ENCODE data around the gene TRABD2B. TPM values are rescaled to one million over a fixed set of nuclear protein-coding genes. Genes with fewer than 3 reads are reported as not detected.

The TRABD2B gene
- total and polyA plus RNA-seq, 2 experiments from 2014 or later: 1.6 to 2.0 TPM

DNA sequence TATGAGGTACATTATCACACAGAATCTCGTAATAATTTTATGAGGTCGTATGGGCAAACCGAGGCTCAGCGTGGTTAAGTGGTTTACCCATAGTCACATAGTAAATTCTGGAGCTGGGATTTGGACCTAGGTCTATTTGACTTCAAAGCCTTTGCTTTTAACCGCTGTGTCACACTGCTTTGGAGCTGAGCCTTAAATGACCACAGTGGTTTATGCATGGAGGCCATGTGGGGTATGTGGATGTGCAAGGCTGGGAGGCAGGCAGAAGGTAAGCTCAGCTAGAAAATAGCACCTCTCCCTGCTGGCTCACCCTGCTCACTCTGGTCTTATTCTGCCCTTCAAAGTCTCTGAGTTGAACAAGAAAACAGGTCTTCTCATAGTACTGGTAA is 269.5 kb downstream of the TRABD2B start:
- DNase-seq (ENCODE audit: low spot score) (no peak), ATAC-seq (no peak)
- Mint-ChIP-seq H3K27me3 (ENCODE audit: insufficient read depth, low read depth, poor library complexity) (peaks cover 28% of the 10 kb centered on the region), H3K4me3 (no peak overlapping the region), H3K9me3 (no peaks in the 10 kb centered on the region), H3K27ac (no peak overlapping the region), H3K4me1 (peaks cover 9% of the 10 kb centered on the region), H3K36me3 (ENCODE audit: low read depth) (no peaks in the 10 kb centered on the region)
- Histone ChIP-seq H3K4me1 (ENCODE audit: insufficient read depth) (peaks cover 13% of the 10 kb centered on the region), H4K20me1 (replicated peaks; ENCODE audit: insufficient read depth) (no peaks in the 10 kb centered on the region), H3K79me2 (replicated peaks; ENCODE audit: insufficient read depth) (no peaks in the 10 kb centered on the region), H3K9me2 (ENCODE audit: insufficient read depth) (no peaks in the 10 kb centered on the region), H3K36me3 (ENCODE audit: insufficient read depth) (no peaks in the 10 kb centered on the region), H3F3A (replicated peaks; ENCODE audit: low read depth) (no peaks in the 10 kb centered on the region), H3K27ac (ENCODE audit: low read depth) (no peak overlapping the region), H3K4me3 (no peak overlapping the region), H3K27me3 (ENCODE audit: insufficient read depth) (peaks cover 33% of the 10 kb centered on the region), H2AFZ (no peak overlapping the region), H3K4me2 (no peak overlapping the region)
- TF ChIP-seq, protein P1, sequence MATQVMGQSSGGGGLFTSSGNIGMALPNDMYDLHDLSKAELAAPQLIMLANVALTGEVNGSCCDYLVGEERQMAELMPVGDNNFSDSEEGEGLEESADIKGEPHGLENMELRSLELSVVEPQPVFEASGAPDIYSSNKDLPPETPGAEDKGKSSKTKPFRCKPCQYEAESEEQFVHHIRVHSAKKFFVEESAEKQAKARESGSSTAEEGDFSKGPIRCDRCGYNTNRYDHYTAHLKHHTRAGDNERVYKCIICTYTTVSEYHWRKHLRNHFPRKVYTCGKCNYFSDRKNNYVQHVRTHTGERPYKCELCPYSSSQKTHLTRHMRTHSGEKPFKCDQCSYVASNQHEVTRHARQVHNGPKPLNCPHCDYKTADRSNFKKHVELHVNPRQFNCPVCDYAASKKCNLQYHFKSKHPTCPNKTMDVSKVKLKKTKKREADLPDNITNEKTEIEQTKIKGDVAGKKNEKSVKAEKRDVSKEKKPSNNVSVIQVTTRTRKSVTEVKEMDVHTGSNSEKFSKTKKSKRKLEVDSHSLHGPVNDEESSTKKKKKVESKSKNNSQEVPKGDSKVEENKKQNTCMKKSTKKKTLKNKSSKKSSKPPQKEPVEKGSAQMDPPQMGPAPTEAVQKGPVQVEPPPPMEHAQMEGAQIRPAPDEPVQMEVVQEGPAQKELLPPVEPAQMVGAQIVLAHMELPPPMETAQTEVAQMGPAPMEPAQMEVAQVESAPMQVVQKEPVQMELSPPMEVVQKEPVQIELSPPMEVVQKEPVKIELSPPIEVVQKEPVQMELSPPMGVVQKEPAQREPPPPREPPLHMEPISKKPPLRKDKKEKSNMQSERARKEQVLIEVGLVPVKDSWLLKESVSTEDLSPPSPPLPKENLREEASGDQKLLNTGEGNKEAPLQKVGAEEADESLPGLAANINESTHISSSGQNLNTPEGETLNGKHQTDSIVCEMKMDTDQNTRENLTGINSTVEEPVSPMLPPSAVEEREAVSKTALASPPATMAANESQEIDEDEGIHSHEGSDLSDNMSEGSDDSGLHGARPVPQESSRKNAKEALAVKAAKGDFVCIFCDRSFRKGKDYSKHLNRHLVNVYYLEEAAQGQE (IDR thresholded peaks at IDR 0.05; ENCODE audit: unreplicated experiment): no peak
- TF ChIP-seq ZNF331 (CRISPR knock-in tag; IDR thresholded peaks at IDR 0.05; ENCODE audit: low read depth): no peak
- no peak for TF ChIP-seq POLR2AphosphoS5 (IDR thresholded peaks at IDR 0.05; ENCODE audit: low read depth)
- TF ChIP-seq NANOG (IDR thresholded peaks at IDR 0.05; ENCODE audit: borderline replicate concordance): no peak
- TF ChIP-seq EZH2phosphoT487 (IDR thresholded peaks at IDR 0.05; ENCODE audit: unreplicated experiment): no peak
- TF ChIP-seq, protein P2, sequence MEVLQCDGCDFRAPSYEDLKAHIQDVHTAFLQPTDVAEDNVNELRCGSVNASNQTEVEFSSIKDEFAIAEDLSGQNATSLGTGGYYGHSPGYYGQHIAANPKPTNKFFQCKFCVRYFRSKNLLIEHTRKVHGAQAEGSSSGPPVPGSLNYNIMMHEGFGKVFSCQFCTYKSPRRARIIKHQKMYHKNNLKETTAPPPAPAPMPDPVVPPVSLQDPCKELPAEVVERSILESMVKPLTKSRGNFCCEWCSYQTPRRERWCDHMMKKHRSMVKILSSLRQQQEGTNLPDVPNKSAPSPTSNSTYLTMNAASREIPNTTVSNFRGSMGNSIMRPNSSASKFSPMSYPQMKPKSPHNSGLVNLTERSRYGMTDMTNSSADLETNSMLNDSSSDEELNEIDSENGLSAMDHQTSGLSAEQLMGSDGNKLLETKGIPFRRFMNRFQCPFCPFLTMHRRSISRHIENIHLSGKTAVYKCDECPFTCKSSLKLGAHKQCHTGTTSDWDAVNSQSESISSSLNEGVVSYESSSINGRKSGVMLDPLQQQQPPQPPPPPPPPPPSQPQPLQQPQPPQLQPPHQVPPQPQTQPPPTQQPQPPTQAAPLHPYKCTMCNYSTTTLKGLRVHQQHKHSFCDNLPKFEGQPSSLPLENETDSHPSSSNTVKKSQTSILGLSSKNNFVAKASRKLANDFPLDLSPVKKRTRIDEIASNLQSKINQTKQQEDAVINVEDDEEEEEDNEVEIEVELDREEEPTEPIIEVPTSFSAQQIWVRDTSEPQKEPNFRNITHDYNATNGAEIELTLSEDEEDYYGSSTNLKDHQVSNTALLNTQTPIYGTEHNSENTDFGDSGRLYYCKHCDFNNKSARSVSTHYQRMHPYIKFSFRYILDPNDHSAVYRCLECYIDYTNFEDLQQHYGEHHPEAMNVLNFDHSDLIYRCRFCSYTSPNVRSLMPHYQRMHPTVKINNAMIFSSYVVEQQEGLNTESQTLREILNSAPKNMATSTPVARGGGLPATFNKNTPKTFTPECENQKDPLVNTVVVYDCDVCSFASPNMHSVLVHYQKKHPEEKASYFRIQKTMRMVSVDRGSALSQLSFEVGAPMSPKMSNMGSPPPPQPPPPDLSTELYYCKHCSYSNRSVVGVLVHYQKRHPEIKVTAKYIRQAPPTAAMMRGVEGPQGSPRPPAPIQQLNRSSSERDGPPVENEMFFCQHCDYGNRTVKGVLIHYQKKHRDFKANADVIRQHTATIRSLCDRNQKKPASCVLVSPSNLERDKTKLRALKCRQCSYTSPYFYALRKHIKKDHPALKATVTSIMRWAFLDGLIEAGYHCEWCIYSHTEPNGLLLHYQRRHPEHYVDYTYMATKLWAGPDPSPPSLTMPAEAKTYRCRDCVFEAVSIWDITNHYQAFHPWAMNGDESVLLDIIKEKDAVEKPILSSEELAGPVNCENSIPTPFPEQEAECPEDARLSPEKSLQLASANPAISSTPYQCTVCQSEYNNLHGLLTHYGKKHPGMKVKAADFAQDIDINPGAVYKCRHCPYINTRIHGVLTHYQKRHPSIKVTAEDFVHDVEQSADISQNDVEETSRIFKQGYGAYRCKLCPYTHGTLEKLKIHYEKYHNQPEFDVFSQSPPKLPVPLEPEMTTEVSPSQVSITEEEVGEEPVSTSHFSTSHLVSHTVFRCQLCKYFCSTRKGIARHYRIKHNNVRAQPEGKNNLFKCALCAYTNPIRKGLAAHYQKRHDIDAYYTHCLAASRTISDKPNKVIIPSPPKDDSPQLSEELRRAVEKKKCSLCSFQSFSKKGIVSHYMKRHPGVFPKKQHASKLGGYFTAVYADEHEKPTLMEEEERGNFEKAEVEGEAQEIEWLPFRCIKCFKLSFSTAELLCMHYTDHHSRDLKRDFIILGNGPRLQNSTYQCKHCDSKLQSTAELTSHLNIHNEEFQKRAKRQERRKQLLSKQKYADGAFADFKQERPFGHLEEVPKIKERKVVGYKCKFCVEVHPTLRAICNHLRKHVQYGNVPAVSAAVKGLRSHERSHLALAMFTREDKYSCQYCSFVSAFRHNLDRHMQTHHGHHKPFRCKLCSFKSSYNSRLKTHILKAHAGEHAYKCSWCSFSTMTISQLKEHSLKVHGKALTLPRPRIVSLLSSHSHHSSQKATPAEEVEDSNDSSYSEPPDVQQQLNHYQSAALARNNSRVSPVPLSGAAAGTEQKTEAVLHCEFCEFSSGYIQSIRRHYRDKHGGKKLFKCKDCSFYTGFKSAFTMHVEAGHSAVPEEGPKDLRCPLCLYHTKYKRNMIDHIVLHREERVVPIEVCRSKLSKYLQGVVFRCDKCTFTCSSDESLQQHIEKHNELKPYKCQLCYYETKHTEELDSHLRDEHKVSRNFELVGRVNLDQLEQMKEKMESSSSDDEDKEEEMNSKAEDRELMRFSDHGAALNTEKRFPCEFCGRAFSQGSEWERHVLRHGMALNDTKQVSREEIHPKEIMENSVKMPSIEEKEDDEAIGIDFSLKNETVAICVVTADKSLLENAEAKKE (CRISPR knock-in tag; IDR thresholded peaks at IDR 0.05): no peak
- TF ChIP-seq, protein P3, sequence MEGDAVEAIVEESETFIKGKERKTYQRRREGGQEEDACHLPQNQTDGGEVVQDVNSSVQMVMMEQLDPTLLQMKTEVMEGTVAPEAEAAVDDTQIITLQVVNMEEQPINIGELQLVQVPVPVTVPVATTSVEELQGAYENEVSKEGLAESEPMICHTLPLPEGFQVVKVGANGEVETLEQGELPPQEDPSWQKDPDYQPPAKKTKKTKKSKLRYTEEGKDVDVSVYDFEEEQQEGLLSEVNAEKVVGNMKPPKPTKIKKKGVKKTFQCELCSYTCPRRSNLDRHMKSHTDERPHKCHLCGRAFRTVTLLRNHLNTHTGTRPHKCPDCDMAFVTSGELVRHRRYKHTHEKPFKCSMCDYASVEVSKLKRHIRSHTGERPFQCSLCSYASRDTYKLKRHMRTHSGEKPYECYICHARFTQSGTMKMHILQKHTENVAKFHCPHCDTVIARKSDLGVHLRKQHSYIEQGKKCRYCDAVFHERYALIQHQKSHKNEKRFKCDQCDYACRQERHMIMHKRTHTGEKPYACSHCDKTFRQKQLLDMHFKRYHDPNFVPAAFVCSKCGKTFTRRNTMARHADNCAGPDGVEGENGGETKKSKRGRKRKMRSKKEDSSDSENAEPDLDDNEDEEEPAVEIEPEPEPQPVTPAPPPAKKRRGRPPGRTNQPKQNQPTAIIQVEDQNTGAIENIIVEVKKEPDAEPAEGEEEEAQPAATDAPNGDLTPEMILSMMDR (conservative IDR thresholded peaks at IDR 0.05; ENCODE audit: low read depth in 2 of 2): no peak
- TF ChIP-seq CREB1 (CRISPR knock-in tag; IDR thresholded peaks at IDR 0.05; ENCODE audit: low read depth): no peak
- no peak for TF ChIP-seq STAT1 (IDR thresholded peaks at IDR 0.05; ENCODE audit: unreplicated experiment)
- TF ChIP-seq EZH2 (IDR thresholded peaks at IDR 0.05; ENCODE audit: low read depth, unreplicated experiment): no peak
- no peak for TF ChIP-seq ZNF114 (CRISPR knock-in tag; IDR thresholded peaks at IDR 0.05)
- TF ChIP-seq, protein P4, sequence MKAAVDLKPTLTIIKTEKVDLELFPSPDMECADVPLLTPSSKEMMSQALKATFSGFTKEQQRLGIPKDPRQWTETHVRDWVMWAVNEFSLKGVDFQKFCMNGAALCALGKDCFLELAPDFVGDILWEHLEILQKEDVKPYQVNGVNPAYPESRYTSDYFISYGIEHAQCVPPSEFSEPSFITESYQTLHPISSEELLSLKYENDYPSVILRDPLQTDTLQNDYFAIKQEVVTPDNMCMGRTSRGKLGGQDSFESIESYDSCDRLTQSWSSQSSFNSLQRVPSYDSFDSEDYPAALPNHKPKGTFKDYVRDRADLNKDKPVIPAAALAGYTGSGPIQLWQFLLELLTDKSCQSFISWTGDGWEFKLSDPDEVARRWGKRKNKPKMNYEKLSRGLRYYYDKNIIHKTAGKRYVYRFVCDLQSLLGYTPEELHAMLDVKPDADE (IDR thresholded peaks at IDR 0.05): no peak
- TF ChIP-seq JUNB (IDR thresholded peaks at IDR 0.05; ENCODE audit: unreplicated experiment): no peak
